Astrocyte (in vitro differentiated cells and primary cell): ENCODE results near the gene DUSP21.

Source experiments
- EZH2 ChIP-seq: IDR thresholded peaks from 2 replicates; pipeline ENCODE4 v1.6.1; 2012; ENCODE audit warnings: mild to moderate bottlenecking, low read length, inconsistent platforms; ENCODE audit not compliant: insufficient read depth
- TF ChIP-seq, protein P1 (sequence below): IDR thresholded peaks from 2 replicates; pipeline ENCODE4 v1.5.1; 2011; ENCODE audit warnings: low read depth, mild to moderate bottlenecking, inconsistent platforms, low read length, moderate library complexity; ENCODE audit not compliant: insufficient read depth

DNA sequence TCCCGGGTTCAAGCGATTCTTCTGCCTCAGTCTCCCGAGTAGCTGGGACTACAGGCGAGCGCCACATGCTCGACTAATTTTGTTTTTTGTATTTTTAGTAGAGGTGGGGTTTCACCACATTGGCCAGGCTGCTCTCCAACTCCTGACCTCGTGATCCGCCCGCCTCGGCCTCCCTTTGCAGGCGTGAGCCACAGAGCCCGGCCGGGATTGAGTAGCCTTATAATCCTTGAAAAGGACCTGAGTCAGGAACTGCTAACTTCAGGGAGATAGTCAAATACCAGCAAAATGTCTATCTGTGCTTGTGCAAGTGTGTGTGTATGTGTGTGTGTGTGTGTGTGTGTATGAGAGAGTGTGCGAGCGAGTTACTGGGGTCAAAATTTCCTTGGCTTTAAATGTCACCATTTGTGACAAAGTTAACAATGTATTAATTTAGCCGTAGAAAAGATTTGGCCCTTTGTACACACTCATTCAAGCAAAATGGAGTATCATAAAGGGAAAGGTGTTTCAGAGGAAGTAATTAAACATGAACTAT, 27.4 kb downstream of the DUSP21 start:
- TF ChIP-seq, protein P1, sequence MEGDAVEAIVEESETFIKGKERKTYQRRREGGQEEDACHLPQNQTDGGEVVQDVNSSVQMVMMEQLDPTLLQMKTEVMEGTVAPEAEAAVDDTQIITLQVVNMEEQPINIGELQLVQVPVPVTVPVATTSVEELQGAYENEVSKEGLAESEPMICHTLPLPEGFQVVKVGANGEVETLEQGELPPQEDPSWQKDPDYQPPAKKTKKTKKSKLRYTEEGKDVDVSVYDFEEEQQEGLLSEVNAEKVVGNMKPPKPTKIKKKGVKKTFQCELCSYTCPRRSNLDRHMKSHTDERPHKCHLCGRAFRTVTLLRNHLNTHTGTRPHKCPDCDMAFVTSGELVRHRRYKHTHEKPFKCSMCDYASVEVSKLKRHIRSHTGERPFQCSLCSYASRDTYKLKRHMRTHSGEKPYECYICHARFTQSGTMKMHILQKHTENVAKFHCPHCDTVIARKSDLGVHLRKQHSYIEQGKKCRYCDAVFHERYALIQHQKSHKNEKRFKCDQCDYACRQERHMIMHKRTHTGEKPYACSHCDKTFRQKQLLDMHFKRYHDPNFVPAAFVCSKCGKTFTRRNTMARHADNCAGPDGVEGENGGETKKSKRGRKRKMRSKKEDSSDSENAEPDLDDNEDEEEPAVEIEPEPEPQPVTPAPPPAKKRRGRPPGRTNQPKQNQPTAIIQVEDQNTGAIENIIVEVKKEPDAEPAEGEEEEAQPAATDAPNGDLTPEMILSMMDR, result no peak
- TF ChIP-seq EZH2, result no peak
